Glutamatergic neuron (in vitro differentiated cells): Measurements from ENCODE around the gene SNX22. TPM values are rescaled to one million over a fixed set of nuclear protein-coding genes. Genes with fewer than 3 reads are reported as not detected.
A peak's percentile ranks its signal among the peaks of the same experiment; 100 is the strongest.

Experiments used
- DNase-seq: peaks from one replicate; pipeline ENCODE4 v3.0.0; 2022
- H3K27ac Mint-ChIP-seq: one replicate; pipeline ENCODE4 v1.8.0; 2020; ENCODE audit warnings: mild to moderate bottlenecking, mixed read lengths, inconsistent platforms; ENCODE audit not compliant: unreplicated experiment
- H3K27me3 Mint-ChIP-seq: one replicate; pipeline ENCODE4 v1.8.0; 2020; ENCODE audit warnings: mild to moderate bottlenecking, moderate library complexity, mixed read lengths, inconsistent platforms; ENCODE audit not compliant: unreplicated experiment
- H3K36me3 Mint-ChIP-seq: one replicate; pipeline ENCODE4 v1.8.0; 2020; ENCODE audit warnings: mild to moderate bottlenecking, mixed read lengths, inconsistent platforms; ENCODE audit not compliant: unreplicated experiment
- H3K4me1 Mint-ChIP-seq: one replicate; pipeline ENCODE4 v1.8.0; 2020; ENCODE audit warnings: mild to moderate bottlenecking, low read depth, mixed read lengths, inconsistent platforms; ENCODE audit not compliant: unreplicated experiment
- H3K4me3 Mint-ChIP-seq: one replicate; pipeline ENCODE4 v1.8.0; 2020; ENCODE audit warnings: mild to moderate bottlenecking, mixed read lengths, inconsistent platforms; ENCODE audit not compliant: unreplicated experiment
- H3K9me3 Mint-ChIP-seq: one replicate; pipeline ENCODE4 v1.8.0; 2020; ENCODE audit warnings: mild to moderate bottlenecking, moderate library complexity, mixed read lengths, inconsistent platforms; ENCODE audit not compliant: unreplicated experiment
- CTCF ChIP-seq: fragments of 200-600 bp; sonication (generic); IDR thresholded peaks from one replicate; pipeline ENCODE4 v1.5.0; 2021; ENCODE audit not compliant: partially characterized antibody, unreplicated experiment
- total RNA-seq: library from RNA; stranded (reverse); fragmentation: NEBNext Ultra II Directional; extraction: Animal tissue kit (Norgen Biotek cat#: 25700); gene quantifications from one replicate; pipeline ENCODE4 v1.2.1, GENCODE V29; 2021; ENCODE audit not compliant: unreplicated experiment

The SNX22 gene
- total RNA-seq, 1 donor from 2014 or later, result 4.6 TPM

- peaks cover 24% of the 10 kb centered on the region for H3K4me1 Mint-ChIP-seq
- peaks cover under 1% of the 10 kb centered on the region for H3K36me3 Mint-ChIP-seq
- no peak for DNase-seq
- peaks cover 14% of the 10 kb centered on the region for H3K9me3 Mint-ChIP-seq
- H3K27me3 Mint-ChIP-seq, result peaks cover 5% of the 10 kb centered on the region
- peak overlapping the region; percentile 76 for H3K27ac Mint-ChIP-seq
- peak overlapping the region; percentile 88 for H3K4me3 Mint-ChIP-seq
- no peak for TF ChIP-seq CTCF
Observed at GRCh38 chr15:64163659-64164362, 12.3 kb downstream of the SNX22 start.

GRCh38 chr15:64164436-64164835 is 12.9 kb downstream of the SNX22 start:
- peaks cover 14% of the 10 kb centered on the region for H3K9me3 Mint-ChIP-seq
- no peak for TF ChIP-seq CTCF
- H3K27me3 Mint-ChIP-seq, result peaks cover 5% of the 10 kb centered on the region
- peak overlapping the region; percentile 59 for H3K4me3 Mint-ChIP-seq
- no peak for DNase-seq
- no peaks in the 10 kb centered on the region for H3K36me3 Mint-ChIP-seq
- H3K4me1 Mint-ChIP-seq, result peaks cover 23% of the 10 kb centered on the region
- H3K27ac Mint-ChIP-seq, result no peak overlapping the region

GRCh38 chr15:64166102-64166890 is 14.8 kb downstream of the SNX22 start:
- no peak for DNase-seq
- TF ChIP-seq CTCF, result no peak
- peaks cover 5% of the 10 kb centered on the region for H3K27me3 Mint-ChIP-seq

GRCh38 chr15:64180235-64180824 is 28.8 kb downstream of the SNX22 start:
- Mint-ChIP-seq H3K27ac (no peak overlapping the region), H3K4me1 (peaks cover 7% of the 10 kb centered on the region), H3K27me3 (no peaks in the 10 kb centered on the region), H3K9me3 (no peaks in the 10 kb centered on the region), H3K4me3 (no peak overlapping the region), H3K36me3 (no peaks in the 10 kb centered on the region)
- DNase-seq, result peak; percentile 36
- TF ChIP-seq CTCF, result no peak

More at GRCh38 chr15:64166102-64166890, 14.8 kb downstream of the SNX22 start:
- Mint-ChIP-seq H3K27ac (no peak overlapping the region), H3K4me1 (peaks cover 22% of the 10 kb centered on the region), H3K4me3 (no peak overlapping the region), H3K9me3 (peaks cover 13% of the 10 kb centered on the region), H3K36me3 (peaks cover 4% of the 10 kb centered on the region)
